Fibroblast of skin of scalp (primary cell): ENCODE data around the gene LSM8.
"Not testable (repeated sequence)": the region's sequence is repeated elsewhere in the genome, so short reads cannot be mapped to it uniquely, and the experiment has no call there.

Source experiments
- DNase-seq: peaks from one replicate; pipeline ENCODE4 v3.0.0-alpha.2; 2013

Gene LSM8

GRCh38 chr7:118214051-118214832 is 30.3 kb downstream of the LSM8 start:
- DNase-seq, result peak; percentile 84

DNA sequence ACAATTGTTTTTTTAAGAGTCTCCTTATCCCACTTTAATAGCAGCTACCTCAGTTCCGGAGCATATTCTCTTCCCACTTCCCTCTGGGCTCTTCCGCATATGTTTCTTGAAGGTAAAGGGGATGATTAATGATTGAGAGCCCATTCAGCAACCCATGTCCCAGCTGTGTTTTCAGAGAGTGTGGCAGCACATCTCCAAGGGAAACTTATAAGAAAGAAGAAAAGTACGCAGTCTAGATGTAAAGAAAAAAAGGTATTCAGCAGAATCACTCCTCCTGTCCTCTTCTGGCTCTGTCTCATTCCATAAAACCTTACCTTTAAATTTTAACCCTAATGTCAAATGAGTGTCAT is 30.8 kb downstream of the LSM8 start:
- no peak for DNase-seq

GRCh38 chr7:118217210-118217619 is 33.3 kb downstream of the LSM8 start:
- DNase-seq, result no peak

- DNase-seq, result peak; percentile 10
These were observed 34.6 kb downstream of the LSM8 start for GRCh38 chr7:118218413-118219156.

DNA sequence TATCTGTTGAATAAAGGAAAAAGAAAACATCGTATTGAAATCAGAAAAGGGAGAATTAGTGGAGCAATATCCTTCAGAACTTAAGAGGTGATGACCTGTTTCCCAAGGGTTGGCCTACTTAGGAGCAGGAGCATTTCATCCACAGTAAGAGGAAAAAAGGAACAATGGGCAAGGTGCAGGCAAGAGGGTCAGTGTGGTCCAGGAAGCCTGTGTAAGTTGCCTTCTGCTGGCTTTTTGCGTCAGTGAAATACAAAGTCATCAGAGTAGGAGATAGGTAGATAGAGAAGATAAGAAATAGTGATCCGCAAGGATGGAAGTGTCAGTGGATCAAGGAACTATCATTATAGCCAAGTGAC is 35.2 kb downstream of the LSM8 start:
- DNase-seq, result no peak

DNA sequence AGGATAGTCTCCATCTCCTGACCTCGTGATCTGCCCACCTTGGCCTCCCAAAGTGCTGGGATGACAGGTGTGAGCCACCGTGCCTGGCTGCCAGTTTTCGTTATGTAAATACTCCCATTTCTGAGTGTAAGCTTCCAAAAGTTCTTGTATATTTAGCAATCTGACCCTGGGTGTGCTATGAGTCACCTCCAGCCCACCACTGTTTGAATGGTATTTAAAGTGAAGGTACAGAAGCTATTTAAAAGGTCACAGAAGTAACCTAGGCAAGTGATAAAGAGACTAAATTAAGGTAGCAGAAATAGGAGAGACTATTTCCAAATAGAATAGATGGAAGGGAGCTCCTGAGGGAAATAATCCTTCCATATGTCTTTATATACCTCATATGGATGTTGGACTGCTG is 36.6 kb downstream of the LSM8 start:
- DNase-seq, result no peak

DNA sequence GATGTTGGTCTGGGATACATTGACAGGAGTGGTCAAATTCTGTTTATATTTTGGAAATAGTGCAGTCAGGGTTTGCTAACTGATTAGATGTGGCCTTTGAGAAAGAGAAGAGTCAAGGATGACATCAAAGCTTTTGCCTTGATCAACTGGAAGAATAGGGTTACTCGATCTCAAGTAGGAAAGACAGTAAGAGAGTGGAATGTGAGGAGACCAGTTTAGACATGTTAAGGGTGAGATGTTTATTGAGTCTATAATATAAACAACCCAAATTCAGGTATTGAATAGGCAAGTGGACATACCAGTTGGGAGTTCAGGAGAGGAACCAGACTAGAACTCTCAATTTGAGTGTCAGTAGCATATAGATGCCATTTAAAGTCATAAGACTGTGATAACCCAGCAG is 38.6 kb downstream of the LSM8 start:
- DNase-seq, result no peak

DNA sequence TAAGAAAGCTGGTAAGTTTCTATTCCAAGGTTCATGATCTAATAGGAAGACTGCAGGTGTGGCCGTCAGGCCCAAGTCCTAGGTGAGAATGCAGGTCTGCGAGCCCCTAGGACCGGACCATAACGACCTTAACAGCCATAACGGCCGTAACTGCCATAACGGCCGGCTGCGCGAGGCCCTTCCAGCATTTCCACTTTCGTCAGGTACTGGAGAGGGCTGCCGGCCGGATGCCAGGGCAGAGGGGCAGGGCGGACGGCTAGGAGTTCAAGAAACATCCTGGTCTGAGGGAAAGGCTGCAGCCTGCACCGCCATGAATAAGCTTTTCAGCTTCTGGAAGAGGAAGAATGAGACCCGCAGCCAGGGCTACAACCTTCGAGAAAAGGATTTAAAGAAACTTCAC is 40.6 kb downstream of the LSM8 start, which contains the start of gene ANKRD7:
Gene ANKRD7 (plus strand): TSS at position 184 of the 400 bp plus-strand sequence. CDS start 127 bp downstream, at position 311.
- no peak for DNase-seq

GRCh38 chr7:118232837-118233236 is 48.9 kb downstream of the LSM8 start:
- no peak for DNase-seq

DNA sequence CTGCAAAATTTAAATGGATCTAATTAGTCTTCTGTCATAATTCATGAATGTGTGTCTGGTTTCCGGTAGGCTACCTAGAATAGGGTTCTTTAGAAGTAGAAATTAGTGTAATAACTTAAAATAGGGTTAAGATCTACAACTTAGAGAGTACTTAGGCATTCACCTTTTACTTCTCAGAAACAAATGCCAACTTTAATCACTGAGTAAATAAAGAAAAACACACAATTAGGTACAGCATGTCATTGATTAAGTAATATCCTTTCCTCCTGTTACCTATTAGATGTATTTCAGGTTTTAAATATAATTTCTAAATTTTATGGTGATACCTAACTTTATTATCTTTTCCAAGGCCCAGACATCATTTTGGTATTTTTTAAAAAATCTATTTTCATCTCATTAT is 49.8 kb downstream of the LSM8 start:
- no peak for DNase-seq

DNA sequence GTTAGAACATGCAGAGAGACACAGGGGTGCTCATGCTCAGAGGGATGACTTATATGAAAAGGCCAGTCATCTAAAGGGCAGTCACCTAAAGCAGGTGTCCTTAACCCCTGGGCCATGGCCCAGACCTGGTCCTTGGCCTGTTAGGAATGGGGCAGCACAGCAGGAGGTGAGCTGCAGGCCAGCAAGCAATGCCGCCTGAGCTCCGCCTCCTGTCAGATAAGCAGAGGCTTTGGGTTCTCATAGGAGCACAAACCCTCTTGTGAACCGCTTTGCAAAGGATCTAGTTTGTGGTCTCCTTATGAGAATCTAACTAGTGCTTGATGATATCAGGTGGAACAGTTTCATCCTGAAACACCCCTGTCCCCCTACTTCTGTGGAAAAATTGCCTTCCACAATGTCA is 55.0 kb downstream of the LSM8 start:
- no peak for DNase-seq

- not testable (repeated sequence) for DNase-seq
These were observed 56.4 kb downstream of the LSM8 start for GRCh38 chr7:118240320-118240719.
